GM19099 (cell line): ENCODE data around the gene FAM222A.

Source experiments
- POLR2A ChIP-seq: IDR thresholded peaks from 3 replicates; pipeline ENCODE4 v1.6.1; 2011; ENCODE audit warnings: low read depth; ENCODE audit not compliant: insufficient read length; ENCODE audit errors: extremely low read depth

Gene FAM222A

GRCh38 chr12:109685574-109686447, 27.8 kb upstream of the FAM222A start:
- TF ChIP-seq POLR2A = no peak

DNA sequence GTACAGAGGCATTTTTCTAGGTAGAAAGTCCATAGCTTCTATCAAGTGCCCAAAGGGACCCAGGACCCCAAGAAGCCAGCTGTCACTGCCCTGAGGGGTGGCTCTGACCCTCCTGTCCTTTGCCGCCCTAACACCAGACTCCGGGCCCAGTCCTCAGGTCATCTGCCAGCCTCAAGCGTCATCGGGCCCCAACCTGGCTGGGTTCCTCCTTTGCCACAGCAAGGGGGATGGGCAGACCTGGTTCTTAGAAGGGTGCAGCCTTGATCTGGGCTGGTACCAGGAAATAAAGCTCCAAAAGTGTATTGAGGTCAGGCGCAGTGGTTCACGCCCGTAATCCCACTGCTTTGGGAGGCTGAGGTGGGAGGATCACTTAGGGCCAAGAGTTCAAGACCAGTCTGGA, 27.1 kb upstream of the FAM222A start:
- TF ChIP-seq POLR2A = no peak

DNA sequence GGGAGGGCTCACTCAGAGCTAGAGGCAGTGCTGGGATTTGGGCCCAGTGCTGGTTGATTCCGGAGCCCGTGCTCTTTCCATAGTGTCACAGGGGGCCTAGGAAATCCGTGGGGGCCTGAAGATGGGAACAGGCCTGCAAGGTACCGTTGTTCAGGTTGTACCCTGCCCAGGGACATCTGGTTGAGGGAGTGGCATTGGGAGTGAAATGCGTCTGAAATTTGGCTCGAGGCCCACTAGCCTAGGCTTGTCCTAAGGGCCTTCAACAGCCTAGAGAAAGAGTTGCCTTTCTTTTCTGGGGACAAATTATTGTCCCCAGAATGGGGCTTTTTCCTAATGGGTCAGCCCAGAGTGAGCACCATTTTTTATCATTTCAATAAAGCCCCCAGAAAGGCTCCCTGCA, 26.4 kb upstream of the FAM222A start:
- no peak for TF ChIP-seq POLR2A

DNA sequence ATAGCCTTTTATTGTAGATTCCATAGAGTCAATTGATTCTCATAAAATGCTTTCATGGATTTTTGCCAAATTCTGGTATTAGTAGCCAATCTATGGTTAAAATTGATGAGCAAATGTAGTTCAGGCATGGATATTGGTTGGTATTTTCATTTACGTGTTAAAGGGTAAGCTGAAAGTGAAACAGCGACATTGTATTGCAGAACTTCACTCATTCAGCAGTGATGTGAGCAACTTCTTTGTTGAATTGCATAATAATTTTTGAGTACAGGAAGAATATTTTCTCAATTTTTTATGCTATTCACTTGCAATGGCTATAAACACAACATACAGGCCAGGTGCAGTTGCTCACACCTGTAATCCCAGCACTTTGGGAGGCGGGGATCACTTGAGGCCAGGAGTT, 24.2 kb upstream of the FAM222A start:
- no peak for TF ChIP-seq POLR2A

DNA sequence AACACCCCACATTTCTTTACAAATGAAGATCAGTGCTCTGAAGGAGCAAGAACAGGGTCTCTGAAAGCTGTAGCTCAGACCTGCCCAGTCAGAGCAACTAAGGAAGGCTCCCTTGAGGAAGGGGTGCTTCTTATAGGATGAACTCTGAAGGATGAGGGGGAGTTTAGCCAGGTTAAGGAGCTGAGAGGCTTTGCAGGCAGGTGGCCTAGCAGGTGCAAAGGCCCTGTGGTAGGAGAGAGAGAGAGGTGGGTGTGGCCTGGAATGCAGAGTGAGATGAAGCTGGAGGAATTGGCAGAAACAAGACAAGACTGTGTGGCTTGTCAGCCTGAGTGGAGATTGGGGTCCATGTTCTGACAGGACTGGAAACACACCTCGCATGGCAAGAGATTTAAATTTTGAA, 20.5 kb upstream of the FAM222A start:
- no peak for TF ChIP-seq POLR2A

- no peak for TF ChIP-seq POLR2A
These were observed 19.7 kb upstream of the FAM222A start for GRCh38 chr12:109693653-109694600.

DNA sequence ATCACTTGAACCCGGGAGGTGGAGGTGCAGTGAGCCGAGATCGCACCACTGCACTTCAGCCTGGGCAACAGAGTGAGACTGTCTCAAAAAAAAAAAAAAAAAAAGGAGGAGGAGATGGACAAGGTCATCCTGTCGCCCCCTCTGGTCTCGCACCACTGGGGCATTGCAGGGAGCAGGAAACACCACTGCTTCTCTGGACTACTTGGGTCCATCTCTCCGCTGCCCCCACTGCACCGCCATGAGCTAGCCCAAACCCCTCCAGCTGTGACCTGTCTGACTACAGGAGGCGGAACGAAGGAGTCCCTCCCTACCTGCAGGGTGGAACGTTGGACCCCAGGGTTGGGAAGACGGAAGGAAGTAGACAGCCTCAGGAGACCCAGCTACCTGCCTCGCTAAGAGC, 18.2 kb upstream of the FAM222A start:
- TF ChIP-seq POLR2A = no peak

- no peak for TF ChIP-seq POLR2A
These were observed 17.6 kb upstream of the FAM222A start for GRCh38 chr12:109695961-109696461.

DNA sequence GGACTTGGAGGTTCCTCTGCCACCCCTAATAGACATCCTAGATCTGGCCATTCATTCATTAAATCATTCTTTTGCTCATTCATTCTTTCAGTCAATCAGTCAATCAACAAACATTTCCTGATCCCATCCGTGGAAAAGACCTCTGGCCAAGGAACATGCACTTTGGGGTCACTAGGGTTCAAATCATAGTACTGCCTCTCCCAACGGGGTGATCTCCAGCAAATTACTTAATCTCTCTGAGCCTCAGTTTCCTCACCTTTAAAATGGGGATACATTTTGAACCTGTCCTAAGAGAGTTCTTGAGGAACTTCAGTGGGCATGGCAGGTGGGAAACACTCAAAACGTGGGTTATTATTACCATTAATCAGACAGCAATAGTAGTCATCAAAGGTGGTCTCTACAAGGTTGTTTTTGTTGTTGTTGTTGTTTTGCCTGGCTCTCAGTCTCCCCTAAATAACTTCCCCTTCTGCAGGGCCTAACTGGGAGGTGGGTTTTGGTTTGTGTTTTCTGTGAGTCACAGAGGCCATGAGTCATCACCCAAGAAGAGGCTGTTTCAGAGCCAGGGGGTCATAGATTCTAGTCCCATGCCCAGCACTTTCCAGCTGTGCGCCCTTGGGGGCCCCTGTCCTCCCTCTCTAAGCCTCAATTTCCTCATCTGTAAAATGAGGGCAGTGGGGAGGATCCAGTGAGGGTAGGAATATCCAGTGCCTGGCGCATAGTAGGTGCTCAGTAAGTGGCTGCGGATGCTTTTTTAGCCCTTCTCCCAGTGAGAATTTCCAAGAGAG, 16.9 kb upstream of the FAM222A start:
- TF ChIP-seq POLR2A = no peak

- TF ChIP-seq POLR2A = no peak
These were observed 16.4 kb upstream of the FAM222A start for GRCh38 chr12:109697270-109697553.

DNA sequence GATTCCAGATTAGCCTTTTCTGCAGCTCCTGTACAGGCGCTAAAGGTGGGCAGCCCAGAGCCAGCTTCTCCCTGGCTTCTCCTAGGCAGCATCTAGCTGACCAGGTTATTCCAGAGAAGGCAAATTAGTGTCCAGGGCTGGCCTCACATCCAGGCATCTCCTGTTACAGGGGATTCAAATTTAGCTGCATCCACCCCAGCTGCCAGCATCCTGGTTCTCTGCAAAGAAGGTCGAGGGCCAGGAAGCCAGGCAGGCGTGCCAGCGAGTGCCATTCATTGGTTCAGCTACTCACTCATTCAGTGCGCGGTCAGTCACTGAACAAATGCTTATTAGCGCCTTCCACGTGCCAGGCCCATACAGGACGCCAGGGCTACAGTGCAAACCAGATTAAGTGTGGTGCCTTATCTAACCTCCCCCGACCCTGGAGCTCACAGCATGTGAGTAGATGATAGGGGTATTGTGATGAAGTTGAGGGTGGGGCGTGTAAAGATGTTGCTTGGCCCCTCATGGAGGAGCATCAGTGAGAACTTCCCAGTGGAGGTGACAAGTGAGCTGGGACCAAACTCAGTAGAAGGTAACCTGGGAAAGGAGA, 15.7 kb upstream of the FAM222A start:
- TF ChIP-seq POLR2A = no peak

GRCh38 chr12:109698820-109699219, 14.8 kb upstream of the FAM222A start:
- TF ChIP-seq POLR2A = no peak

GRCh38 chr12:109701064-109701463, 12.6 kb upstream of the FAM222A start:
- no peak for TF ChIP-seq POLR2A

DNA sequence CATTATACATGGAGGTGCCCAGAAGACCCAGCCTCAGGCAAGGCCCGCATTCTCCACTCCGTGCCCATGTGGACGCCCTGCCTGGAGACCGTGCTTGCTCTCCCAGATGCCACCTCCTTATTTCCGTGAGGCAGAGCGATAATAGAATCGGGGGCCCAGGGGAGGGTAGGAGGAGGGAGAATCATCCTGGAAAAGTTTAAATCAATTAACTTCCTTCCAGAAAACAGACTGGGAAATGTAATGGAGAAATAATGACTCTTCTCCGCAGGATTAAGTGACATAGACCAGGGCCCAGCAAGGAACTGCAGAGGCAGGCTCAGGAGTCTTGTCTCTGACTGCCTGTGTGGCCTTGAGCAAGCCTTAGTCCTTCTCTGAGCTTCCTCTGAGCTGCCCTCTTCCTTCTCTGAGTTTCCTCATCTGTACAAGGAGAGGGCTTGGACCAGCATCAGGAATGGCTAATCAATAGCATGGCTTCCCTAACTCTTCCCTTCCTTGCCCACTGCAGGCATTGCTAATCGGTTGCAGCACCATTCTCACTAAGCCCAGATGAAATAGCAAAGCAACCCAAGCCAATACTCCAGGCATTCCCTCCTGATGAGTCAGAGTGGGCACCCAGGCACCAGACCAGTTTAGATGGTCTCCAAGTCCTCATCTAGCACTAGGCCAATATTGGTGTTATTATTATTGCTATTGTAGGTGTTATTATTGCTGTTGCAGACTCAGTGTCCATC, 11.3 kb upstream of the FAM222A start:
- TF ChIP-seq POLR2A = no peak
